Parathyroid adenoma (tissue), 2 donors: ENCODE measurements around the gene TRPV2.

Experiments
- H2AFZ ChIP-seq: fragments of 300-600 bp; sonication (generic); one replicate; pipeline ENCODE4 v1.7.0; 2017; ENCODE audit warnings: antibody characterized with exemption, mild to moderate bottlenecking
- H3K27ac ChIP-seq: fragments of 300-600 bp; sonication (generic); one replicate; pipeline ENCODE4 v1.7.0; 2017
- H3K27me3 ChIP-seq: fragments of 300-600 bp; sonication (generic); one replicate; pipeline ENCODE4 v1.7.0; 2017; ENCODE audit warnings: low read length; ENCODE audit not compliant: control insufficient read depth, insufficient read depth
- H3K36me3 ChIP-seq: fragments of 300-600 bp; sonication (generic); one replicate; pipeline ENCODE4 v1.7.0; 2017; ENCODE audit warnings: low read length; ENCODE audit not compliant: control insufficient read depth, insufficient read depth
- H3K4me1 ChIP-seq: fragments of 300-600 bp; sonication (generic); one replicate; pipeline ENCODE4 v1.7.0; 2017; ENCODE audit warnings: control low read depth
- H3K4me2 ChIP-seq: fragments of 300-600 bp; sonication (generic); one replicate; pipeline ENCODE4 v1.7.0; 2017; ENCODE audit warnings: low read length
- H3K4me3 ChIP-seq: fragments of 300-600 bp; sonication (generic); one replicate; pipeline ENCODE4 v1.7.0; 2017; ENCODE audit warnings: low read depth, low read length
- H3K79me2 ChIP-seq: fragments of 300-600 bp; sonication (generic); one replicate; pipeline ENCODE4 v1.7.0; 2017; ENCODE audit warnings: control low read depth
- H3K9ac ChIP-seq: fragments of 300-600 bp; sonication (generic); one replicate; pipeline ENCODE4 v1.7.0; 2017; ENCODE audit warnings: mild to moderate bottlenecking
- H3K9me3 ChIP-seq: fragments of 300-600 bp; sonication (generic); one replicate; pipeline ENCODE4 v1.7.0; 2017; ENCODE audit warnings: low read length; ENCODE audit not compliant: control insufficient read depth
- TF ChIP-seq, protein P1 (sequence below): fragments of 300-600 bp; sonication (generic); IDR thresholded peaks from one replicate; pipeline ENCODE4 v1.7.0; 2017; ENCODE audit warnings: antibody characterized with exemption, mild to moderate bottlenecking
- donor health status: primary hyperparathyroidism.

Gene TRPV2, protein sequence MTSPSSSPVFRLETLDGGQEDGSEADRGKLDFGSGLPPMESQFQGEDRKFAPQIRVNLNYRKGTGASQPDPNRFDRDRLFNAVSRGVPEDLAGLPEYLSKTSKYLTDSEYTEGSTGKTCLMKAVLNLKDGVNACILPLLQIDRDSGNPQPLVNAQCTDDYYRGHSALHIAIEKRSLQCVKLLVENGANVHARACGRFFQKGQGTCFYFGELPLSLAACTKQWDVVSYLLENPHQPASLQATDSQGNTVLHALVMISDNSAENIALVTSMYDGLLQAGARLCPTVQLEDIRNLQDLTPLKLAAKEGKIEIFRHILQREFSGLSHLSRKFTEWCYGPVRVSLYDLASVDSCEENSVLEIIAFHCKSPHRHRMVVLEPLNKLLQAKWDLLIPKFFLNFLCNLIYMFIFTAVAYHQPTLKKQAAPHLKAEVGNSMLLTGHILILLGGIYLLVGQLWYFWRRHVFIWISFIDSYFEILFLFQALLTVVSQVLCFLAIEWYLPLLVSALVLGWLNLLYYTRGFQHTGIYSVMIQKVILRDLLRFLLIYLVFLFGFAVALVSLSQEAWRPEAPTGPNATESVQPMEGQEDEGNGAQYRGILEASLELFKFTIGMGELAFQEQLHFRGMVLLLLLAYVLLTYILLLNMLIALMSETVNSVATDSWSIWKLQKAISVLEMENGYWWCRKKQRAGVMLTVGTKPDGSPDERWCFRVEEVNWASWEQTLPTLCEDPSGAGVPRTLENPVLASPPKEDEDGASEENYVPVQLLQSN

GRCh38 chr17:16415031-16415924 is at the start of gene TRPV2:
TRPV2 (plus strand) TSS chr17:16415571; CDS start chr17:16417669, 2,098 bp downstream.
- Histone ChIP-seq H2AFZ (peak within 1 kb of the TSS; percentile 89), H3K27ac (peak within 1 kb of the TSS; percentile 84), H3K4me1 (peaks cover 15% of the 10 kb centered on the region), H3K9me3 (no peaks in the 10 kb centered on the region), H3K4me2 (peak within 1 kb of the TSS; percentile 65), H3K4me3 (peak within 1 kb of the TSS; percentile 47), H3K36me3 (no peaks in the 10 kb centered on the region), H3K27me3 (no peaks in the 10 kb centered on the region), H3K79me2 (peaks cover 13% of the 10 kb centered on the region), H3K9ac (peak within 1 kb of the TSS; percentile 91)
- TF ChIP-seq, protein P1, sequence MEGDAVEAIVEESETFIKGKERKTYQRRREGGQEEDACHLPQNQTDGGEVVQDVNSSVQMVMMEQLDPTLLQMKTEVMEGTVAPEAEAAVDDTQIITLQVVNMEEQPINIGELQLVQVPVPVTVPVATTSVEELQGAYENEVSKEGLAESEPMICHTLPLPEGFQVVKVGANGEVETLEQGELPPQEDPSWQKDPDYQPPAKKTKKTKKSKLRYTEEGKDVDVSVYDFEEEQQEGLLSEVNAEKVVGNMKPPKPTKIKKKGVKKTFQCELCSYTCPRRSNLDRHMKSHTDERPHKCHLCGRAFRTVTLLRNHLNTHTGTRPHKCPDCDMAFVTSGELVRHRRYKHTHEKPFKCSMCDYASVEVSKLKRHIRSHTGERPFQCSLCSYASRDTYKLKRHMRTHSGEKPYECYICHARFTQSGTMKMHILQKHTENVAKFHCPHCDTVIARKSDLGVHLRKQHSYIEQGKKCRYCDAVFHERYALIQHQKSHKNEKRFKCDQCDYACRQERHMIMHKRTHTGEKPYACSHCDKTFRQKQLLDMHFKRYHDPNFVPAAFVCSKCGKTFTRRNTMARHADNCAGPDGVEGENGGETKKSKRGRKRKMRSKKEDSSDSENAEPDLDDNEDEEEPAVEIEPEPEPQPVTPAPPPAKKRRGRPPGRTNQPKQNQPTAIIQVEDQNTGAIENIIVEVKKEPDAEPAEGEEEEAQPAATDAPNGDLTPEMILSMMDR = peak; percentile 69

GRCh38 chr17:16371742-16372141 is 43.6 kb upstream of the TRPV2 start:
- TF ChIP-seq, protein P1 = no peak

GRCh38 chr17:16374146-16374938 is 41.0 kb upstream of the TRPV2 start:
- H3K4me3 ChIP-seq = no peak overlapping the region

More at GRCh38 chr17:16371742-16372141, 43.6 kb upstream of the TRPV2 start:
- no peaks in the 10 kb centered on the region for H3K36me3 ChIP-seq
- no peaks in the 10 kb centered on the region for H3K9me3 ChIP-seq
- no peaks in the 10 kb centered on the region for H3K79me2 ChIP-seq
- no peak overlapping the region for H3K4me3 ChIP-seq
- no peak overlapping the region for H3K27ac ChIP-seq
- H2AFZ ChIP-seq = no peak overlapping the region
- no peaks in the 10 kb centered on the region for H3K27me3 ChIP-seq
- no peak overlapping the region for H3K9ac ChIP-seq
- H3K4me2 ChIP-seq = no peak overlapping the region
- H3K4me1 ChIP-seq = no peaks in the 10 kb centered on the region

DNA sequence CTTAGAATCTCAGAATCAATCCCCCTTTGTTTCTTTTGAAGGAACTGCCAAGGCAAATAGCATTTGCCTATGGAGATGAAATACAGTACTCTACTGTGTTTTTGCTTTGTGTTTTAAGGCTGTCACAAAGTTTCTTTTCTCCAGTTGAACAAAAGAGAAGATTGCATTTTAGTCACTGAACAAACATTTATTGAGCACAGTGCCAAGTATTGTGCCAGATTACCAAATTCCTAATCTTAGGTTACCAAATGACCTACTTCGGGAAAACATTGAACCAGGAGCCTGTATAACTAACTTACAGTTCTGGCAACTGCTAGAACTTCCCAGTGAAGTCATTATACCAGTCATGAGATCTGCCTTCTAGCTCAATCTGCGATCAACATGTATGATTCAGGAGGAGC is 37.4 kb upstream of the TRPV2 start:
- H3K36me3 ChIP-seq = no peaks in the 10 kb centered on the region
- no peaks in the 10 kb centered on the region for H3K27me3 ChIP-seq
- TF ChIP-seq, protein P1 = no peak
- peak overlapping the region; percentile 29 for H2AFZ ChIP-seq
- H3K9me3 ChIP-seq = no peaks in the 10 kb centered on the region
- peak overlapping the region; percentile 17 for H3K27ac ChIP-seq
- H3K79me2 ChIP-seq = peaks cover 12% of the 10 kb centered on the region
- no peak overlapping the region for H3K4me2 ChIP-seq
- peaks cover under 1% of the 10 kb centered on the region for H3K4me1 ChIP-seq
- no peak overlapping the region for H3K4me3 ChIP-seq
- no peak overlapping the region for H3K9ac ChIP-seq

More at GRCh38 chr17:16374146-16374938, 41.0 kb upstream of the TRPV2 start:
- H3K4me2 ChIP-seq = no peak overlapping the region
- H3K36me3 ChIP-seq = no peaks in the 10 kb centered on the region
- no peak overlapping the region for H3K9ac ChIP-seq
- H2AFZ ChIP-seq = no peak overlapping the region
- H3K4me1 ChIP-seq = no peaks in the 10 kb centered on the region
- H3K27me3 ChIP-seq = no peaks in the 10 kb centered on the region
- H3K79me2 ChIP-seq = no peaks in the 10 kb centered on the region
- no peaks in the 10 kb centered on the region for H3K9me3 ChIP-seq
- TF ChIP-seq, protein P1 = no peak
- no peak overlapping the region for H3K27ac ChIP-seq
